Dermis microvascular lymphatic vessel endothelial cell (primary cell): ENCODE data around the gene CDSN. TPM values are rescaled to one million over a fixed set of nuclear protein-coding genes. Genes with fewer than 3 reads are reported as not detected.
"Not testable (repeated sequence)": the region's sequence is repeated elsewhere in the genome, so short reads cannot be mapped to it uniquely, and the experiment has no call there.

ENCODE experiments used
- DNase-seq, 2 donors: peaks; one replicate each; pipeline versions ENCODE4 v3.0.0 to v3.0.0-alpha.2; 2010; ENCODE audit warnings: low read depth in 2 of 2
- total RNA-seq: library from RNA; depleted of rRNA; stranded (reverse); fragments of >200 nt; gene quantifications from 2 replicates; pipeline ENCODE4 v1.2.1, GENCODE V29; 2014

Gene CDSN, protein sequence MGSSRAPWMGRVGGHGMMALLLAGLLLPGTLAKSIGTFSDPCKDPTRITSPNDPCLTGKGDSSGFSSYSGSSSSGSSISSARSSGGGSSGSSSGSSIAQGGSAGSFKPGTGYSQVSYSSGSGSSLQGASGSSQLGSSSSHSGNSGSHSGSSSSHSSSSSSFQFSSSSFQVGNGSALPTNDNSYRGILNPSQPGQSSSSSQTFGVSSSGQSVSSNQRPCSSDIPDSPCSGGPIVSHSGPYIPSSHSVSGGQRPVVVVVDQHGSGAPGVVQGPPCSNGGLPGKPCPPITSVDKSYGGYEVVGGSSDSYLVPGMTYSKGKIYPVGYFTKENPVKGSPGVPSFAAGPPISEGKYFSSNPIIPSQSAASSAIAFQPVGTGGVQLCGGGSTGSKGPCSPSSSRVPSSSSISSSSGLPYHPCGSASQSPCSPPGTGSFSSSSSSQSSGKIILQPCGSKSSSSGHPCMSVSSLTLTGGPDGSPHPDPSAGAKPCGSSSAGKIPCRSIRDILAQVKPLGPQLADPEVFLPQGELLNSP
- total RNA-seq: under 0.01 TPM in 1 of 2 replicates, not detected in the other

DNA sequence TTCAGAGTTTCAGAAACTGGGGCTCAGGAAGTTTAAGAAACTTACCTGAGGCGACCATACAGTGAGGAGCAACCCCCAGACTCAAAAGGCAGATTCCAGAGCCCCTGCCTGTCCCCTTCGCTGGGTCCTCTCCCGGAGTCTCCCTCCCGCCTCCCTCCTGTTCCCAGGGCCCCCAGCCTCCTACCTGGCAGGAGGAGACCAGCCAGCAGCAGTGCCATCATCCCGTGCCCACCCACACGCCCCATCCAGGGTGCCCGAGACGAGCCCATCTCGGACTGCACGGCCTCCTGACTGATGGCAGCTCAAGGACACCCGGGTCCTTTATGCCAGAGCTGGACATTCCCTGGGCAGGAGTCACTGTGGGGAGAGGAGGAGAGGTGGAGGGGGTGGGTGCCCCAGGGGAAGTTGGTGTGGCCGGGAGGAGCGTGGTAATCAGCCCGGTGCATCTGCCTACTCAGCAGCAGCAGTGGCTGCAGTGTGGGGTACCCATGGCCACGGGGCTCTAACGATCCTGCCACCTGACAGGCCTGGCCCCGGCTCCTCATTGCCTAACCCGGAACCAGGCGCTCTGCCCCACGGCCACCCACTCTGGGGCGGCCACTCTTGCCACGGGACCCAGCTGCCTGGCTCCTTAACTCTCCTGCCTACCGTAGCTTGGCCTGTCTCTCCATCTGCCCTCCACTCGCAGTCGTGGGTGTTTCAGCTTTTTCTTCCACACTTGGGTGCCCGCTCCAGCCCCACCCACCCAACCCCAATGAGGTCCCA, at the start of gene CDSN:
Gene CDSN, minus strand, starts transcription at position 296 of the 765 bp plus-strand sequence. Its CDS starts 27 bp downstream, at position 269.
- DNase-seq: no peak

DNA sequence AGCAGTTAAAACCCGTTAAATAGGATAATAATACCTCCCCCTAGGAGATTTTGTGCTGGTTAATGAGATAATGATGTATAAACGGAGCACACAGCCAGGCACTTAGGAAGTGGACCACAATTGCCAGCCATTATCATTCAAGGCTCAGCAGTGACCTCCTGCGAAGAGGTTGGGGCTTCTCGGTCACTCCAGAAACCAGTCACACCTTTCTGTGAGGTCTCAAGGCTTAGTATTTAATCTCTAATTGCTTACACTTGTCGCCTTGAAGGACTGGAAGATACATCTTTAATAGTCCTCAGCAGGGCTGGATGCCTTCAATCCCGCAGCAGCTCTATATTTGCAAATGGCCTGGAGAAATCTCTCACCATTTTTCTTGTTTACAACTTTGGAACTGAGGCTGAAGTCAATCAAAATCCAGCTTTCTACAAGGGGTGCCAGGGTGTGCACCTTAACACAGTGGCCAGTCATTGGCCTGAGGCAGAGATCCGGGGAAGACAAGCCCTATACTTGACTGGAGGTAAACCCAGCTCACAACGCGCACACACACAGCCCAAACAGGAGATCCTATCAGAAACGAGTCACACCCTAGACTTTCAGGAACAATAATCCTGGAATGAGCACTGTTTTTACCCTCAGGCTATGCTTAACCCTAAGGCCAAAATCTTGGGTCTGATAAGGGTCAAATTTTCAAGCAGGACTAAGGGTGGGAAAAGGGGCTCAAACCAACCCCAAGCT, 49.0 kb upstream of the CDSN start:
- no peak for DNase-seq

DNA sequence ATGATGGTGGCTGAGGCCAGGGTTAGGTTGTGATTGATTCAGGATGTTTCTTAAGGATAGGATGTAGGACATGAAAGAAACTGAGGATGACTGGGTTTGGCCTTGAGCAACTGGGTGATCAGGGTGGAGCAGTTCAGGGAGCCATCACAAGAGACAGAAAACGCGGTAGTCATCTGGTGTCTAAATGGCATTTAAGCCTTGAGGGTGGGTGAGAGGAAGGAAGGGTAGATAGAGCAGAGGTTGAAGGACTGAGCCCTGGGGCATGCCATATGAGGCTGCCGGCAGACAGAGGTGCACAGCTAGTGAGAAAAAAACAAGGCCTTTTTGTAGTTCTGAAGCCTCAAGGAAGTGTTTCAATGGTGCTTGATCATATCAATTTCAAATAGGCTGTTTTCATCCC, 48.4 kb upstream of the CDSN start:
- no peak for DNase-seq

DNA sequence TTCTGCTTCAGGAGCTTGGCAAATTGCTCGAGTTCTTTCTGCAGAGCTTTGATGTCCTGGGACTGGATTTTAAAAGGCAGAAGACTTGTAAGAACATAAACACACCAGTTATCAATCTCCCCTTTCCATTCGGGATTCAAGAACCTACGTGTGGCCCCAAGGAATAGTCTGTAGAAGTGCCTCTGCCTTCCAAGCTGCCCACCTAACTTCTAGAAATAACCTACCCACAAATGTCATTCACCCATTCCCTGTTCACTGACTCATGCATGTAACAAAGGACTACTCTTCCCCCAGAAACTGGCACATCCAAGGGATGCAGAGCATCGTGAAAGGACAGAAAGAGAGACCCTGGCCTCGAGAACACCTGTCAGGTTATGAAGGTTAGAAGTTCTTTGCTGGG, 45.7 kb upstream of the CDSN start:
- no peak for DNase-seq

DNA sequence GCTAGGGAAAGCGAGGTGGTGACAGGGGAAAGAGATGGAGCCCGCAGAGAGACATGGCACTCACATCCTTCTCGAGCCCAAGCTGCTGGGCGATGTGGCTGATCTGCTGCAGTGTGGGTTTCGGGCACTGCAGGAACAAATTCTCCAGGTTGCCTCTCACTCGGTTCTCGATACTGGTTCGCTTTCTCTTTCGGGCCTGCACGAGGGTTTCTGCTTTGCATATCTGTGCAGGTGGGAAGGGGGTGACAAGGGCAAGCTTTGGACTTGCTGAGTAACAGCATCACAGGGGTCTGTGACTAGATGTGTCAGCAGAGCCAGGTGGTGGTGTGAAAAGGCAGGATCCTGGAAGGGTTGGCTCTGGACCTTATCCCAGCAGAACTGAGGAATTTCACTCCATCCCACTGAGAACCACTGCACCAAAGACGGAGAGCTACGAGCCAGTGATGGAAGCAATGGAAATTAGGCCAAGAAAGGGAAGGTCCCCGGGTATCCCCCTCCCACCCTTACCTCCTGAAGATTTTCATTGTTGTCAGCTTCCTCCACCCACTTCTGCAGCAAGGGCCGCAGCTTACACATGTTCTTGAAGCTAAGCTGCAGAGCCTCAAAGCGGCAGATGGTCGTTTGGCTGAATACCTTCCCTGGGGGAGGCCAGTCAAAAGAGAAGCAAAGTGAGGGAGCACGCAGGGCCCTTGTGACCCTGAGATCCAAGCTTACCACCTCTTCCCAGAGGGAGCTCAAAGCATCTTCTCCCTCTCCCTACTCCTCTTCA, 45.0 kb upstream of the CDSN start:
- DNase-seq: not testable (repeated sequence)

DNA sequence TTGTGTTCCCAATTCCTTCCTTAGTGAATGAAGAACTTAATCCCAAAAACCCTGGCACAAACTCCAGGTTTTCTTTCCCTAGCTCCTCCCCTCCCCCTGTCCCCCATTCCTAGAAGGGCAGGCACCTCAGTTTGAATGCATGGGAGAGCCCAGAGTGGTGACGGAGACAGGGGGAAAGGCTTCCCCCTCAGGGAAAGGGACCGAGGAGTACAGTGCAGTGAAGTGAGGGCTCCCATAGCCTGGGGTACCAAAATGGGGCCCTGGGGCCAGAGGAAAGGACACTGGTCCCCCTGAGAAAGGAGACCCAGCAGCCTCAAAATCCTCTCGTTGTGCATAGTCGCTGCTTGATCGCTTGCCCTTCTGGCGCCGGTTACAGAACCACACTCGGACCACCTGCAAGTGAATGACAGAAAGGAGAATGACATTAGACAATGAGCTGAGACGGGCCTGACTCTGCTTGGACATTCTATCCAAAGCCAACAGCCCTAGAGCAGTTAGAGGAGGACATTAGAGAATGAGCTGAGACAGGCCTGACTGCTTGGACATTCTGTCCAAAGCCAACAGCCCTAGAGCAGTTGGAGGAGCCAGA, 44.3 kb upstream of the CDSN start:
- not testable (repeated sequence) for DNase-seq

DNA sequence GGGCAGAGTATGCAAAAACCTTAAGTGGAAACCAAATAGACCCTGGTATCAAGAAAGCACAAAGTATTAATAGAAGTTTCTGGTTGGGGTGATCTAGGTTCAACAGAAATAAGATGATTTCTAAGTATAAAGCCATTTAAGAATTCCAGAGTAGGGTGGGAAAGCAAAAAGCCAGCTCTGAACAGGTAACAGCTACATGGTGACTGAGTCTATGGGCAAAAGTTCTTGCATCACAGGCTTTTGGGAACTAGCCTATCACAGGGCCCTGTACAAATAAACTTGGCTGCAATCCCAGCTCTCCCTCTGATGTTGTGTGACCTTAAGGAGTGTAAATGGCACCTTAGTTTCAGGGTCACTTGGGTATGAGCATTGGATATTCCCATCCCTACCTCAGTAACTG, 43.7 kb upstream of the CDSN start:
- DNase-seq: no peak

DNA sequence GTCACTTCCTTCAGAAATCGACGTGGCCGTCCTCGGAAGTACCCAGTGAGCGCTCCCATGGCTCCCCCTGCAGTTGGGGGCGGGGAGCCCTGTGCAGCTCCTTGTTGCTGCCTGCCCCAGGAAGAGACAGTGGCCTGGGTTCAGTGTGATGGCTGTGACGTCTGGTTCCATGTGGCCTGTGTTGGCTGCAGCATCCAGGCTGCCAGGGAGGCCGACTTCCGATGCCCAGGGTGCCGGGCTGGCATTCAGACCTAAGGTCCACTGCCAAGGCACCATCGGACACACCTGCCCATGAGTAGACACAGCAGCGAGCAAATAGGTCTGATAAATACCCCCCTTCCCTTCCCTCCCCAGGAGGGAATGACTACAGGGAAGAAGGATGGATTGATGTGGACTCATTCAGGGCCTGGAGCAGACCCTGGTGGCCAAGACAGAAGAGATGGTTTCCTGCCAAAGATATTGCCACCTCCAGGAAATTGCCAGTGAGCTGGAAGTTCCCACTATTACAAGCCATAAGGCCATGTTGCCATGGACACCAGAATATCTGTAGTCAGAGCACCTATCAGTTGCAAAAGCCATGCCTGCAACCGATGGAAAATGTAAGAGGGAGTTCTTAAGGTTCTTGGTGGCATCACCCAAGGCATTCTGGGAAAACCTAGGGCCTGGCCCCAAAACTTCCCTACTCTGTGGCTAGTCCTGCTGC, 42.4 kb upstream of the CDSN start:
- no peak for DNase-seq

DNA sequence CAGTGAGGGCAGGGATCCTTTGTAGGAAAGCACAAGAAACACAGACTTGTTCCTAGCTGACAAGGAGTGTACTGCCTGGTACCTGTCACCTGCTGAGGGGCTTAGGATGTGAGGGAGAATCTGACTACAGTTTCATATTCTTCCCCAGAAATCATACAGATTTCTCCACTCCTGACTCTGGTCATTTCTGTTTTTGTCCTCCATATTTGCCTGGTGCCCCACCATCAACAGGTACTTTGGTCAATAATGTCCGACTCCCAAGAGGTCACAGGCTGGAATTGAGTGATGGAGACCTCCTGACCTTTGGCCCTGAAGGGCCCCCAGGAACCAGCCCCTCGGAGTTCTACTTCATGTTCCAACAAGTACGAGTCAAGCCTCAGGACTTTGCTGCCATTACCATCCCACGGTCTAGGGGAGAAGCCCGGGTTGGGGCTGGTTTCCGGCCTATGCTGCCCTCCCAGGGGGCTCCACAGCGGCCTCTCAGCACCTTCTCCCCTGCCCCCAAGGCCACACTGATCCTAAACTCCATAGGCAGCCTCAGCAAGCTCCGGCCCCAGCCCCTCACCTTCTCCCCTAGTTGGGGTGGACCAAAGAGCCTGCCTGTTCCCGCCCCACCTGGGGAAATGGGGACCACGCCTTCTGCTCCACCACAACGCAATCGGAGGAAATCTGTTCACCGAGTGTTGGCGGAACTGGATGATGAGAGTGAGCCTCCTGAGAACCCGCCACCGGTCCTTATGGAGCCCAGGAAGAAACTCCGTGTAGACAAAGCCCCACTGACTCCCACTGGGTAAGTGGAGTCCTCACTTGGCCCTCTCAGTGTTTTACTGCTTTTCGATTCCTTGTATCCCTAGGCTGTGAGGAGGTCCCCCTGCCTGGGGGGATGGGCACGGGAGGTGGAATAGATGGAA, 41.2 kb upstream of the CDSN start:
- DNase-seq: no peak

DNA sequence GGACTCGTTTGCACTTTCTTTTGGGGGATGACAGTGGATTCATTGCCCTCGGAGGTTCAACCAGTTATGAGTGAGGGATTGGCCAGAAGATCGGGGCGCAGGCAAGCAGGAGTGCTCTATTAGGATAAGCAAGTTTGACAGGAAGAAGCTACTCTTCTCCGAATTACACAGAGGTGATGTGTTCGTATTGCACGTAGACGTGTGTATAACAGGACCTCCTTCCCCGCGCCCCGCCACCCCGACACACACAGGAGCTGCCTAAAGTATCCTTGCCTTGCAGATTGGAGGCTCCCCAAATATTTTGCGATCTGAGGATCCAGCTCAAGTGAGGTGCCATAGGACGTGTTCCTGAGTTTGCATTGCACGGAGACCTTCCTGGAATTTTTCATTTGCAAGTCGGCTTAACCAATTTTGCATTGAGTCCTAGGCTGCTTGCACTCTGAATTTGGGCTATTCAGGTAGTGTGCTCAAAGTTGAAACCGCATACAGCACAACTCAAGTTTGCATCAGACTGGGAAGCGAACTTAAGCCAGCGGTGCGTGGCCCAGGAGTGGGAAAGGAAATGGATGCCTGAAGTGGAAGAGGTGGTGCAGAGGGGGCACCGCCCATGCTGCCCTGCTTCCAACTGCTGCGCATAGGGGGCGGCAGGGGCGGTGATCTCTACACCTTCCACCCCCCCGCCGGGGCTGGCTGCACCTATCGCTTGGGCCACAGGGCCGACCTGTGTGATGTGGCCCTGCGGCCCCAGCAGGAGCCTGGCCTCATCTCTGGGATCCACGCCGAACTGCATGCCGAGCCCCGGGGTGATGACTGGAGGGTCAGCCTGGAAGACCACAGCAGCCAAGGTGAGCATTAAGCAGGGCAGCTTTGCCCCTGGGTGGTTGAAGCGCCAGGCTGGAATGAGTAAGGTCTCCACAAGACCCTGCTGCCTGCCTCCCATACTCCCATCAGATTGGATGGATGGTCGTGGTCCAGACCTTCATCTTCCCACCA, 38.9 kb upstream of the CDSN start:
- peak in 1 of 2 donors; percentile 17 for DNase-seq

DNA sequence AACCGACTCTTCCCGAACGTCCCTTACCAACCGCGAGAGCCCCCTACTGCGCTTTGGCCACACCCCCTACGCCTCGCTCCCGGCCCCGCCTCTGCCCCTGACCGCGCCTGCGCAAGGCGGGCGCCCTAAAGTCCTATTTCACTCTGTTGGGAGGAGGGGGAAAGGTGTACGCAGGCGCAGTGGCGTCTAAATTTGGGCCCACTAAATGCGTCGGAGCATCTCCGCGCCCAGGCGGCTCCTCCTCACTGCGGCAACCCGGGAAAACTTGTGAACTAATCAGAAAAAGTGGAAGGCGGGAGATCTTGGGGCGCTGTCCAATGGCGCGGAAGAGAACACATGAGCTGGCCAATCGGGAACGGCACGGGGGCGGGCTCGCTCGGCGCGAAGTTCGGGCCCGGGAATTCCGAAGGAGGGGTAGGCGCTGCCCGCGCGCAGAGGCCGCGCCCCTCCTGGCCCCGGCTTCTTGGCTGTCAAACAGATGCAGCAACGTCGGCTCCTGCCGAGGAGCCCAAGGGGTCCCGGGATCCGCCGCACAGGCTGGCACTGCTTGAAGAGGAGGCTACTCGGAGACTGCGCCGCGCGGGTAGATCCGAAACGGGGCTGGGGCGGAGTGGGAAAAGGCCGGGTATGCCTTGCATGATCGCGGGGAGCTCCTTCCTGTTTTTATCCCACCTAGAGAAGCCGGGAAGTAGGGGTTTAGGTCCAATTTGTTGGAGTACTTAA, 38.1 kb upstream of the CDSN start, which contains the start of gene TCF19:
Gene TCF19, plus strand, starts transcription at position 450 of the 723 bp plus-strand sequence. CDS start 881 bp downstream, outside the sequence.
- peak; percentile 98 to 99 for DNase-seq

DNA sequence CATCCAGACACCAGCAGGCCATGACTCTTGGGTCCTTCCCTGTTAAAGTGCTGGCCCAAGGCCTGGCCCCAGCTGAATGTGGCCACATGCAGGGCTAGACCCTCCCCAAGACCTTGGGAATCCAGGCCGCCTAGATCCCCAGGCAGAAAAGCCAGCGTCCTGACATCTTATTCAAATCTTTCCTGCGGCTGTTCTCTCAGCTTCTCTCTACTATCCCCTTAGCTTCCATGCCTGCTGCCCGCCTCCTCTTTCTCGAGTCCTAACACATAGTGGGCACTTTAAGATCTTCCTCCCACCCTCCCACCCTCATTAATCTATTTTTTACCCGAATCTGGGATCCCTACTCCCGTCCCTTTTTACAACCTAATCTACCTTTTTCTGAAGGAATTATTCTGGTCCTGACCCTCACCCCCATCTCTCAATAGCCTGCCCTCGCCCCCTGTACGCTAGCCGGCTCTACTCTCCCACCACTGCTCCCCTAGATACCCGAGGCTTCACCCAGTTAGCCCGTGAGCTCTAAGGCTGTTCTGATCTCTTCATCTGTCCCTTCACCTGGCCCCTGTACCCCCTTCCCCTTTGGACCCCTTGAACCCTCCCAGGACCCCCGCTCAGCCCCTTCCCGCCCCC, 37.4 kb upstream of the CDSN start, which contains the start of gene CCHCR1:
Gene CCHCR1, minus strand, starts transcription at position 290 of the 627 bp plus-strand sequence. Its CDS starts 202 bp downstream, at position 88.
- DNase-seq: no peak

DNA sequence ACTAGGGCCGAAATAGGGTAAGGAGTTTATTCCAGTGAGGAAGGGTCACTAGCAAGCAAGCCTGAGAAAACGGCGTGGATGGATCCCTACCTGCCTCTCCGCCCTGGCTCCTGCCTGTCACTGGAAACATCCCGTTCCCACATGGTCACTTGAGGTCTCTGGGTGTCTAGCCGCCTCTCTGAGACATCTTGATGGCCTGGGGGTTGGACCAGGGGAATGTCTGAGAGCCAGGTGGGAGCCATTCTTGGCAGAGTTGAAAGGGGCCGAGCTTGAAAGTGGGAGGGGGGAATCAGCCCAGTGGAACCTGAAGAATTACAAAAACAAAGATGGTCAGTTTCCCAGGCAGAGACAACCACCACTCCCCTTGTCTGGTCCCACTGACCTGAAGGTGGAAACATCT, 36.4 kb upstream of the CDSN start:
- no peak for DNase-seq

DNA sequence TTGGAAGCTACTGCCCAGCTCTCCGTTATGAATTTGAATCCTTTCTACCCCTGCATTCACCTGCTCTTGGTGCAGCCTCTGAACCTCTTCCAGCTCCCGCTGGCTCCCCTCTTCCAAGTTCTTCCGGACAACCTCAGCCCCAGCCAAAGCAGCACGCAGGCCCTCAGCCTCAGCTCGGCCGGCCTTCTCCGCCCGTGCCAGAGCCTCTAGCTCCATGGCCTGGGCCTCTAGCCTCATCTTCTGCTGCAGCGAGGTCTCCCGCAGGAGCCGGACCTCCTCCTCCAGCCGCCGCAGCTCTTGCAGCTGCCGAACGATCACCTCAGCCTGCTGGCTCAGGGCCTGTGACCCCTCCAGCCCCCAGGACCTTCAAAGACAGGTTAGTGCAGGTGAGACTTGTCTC, 34.2 kb upstream of the CDSN start:
- DNase-seq: no peak

DNA sequence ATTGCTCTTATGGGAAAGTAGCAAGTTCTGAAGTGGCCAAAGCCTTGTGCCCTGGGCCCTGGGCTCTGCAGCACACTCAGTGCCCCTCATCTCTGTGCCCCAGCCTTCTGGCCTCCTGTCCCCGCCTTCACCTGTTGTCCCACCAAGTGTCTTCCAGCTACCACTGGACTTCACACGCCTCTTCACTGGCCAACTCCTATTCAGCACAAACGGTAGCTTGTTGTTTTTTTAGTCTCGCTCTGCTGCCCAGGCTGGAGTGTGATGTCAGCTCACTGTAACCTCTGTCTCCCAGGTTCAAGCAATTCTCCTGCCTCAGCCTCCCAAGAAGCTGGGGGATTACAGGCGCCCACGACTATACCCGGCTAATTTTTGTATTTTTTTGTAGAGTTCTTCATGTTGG, 32.5 kb upstream of the CDSN start:
- DNase-seq: no peak

DNA sequence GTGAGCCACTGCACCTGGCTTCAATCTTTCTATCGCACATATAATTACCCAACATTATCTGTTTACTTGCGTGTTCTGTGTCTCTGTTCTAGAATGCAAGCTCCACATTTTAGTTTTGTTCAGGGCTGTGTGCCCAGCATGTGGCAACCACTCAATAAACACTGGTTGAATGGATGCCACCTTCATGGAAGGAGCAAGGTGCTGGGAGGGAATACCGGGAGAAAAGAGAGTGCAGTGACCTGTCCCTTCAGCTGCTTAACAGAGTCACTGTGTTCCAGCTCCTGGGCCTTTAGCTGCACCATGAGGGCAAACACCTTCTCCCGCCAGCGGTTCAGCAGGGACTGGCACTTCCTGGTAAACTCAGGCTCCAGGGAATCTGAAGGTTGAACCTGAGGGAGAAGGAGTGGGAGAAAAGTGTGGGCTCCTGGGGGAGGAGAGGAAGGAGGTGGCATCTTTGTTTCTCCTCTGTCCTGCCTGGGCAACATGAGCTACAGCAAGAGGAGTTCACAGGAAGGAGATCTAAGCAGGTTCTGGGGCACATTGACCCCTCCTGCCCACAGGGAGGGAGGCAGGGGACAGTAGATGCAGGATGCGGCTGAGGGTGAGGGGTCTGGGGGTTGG, 29.7 kb upstream of the CDSN start:
- no peak for DNase-seq
